ENCODE measurements around the gene PCDHGA11.
"Not testable (repeated sequence)": the region's sequence is repeated elsewhere in the genome, so short reads cannot be mapped to it uniquely, and the experiment has no call there.

- not testable (repeated sequence) for TF ChIP-seq POLR2AphosphoS5 (IDR thresholded peaks at IDR 0.05; ENCODE audit: low read depth, low read length); TAF1 (IDR thresholded peaks at IDR 0.05; ENCODE audit: borderline replicate concordance, insufficient read depth, low read length); SIN3A (IDR thresholded peaks at IDR 0.05; ENCODE audit: borderline replicate concordance, insufficient read depth, low read length); REST (IDR thresholded peaks at IDR 0.05; ENCODE audit: insufficient read depth in 1 of 2, low read depth in 2 of 2, low read length in 2 of 2)
Observed at GRCh38 chr5:141387557-141388311, 33.1 kb upstream of the PCDHGA11 start, which contains the start of gene PCDHGB4.

All from PFSK-1 (cell line).